HG03095 (cell line): ENCODE measurements around the gene LCE3B.
"Not testable (repeated sequence)": the region's sequence is repeated elsewhere in the genome, so short reads cannot be mapped to it uniquely, and the experiment has no call there.

Experiments
- ATAC-seq: cut with Tn5 transposase; IDR thresholded peaks from one replicate; pipeline ENCODE4 v1.9.1; 2021; ENCODE audit warnings: moderate library complexity; ENCODE audit not compliant: unreplicated experiment

Gene LCE3B

DNA sequence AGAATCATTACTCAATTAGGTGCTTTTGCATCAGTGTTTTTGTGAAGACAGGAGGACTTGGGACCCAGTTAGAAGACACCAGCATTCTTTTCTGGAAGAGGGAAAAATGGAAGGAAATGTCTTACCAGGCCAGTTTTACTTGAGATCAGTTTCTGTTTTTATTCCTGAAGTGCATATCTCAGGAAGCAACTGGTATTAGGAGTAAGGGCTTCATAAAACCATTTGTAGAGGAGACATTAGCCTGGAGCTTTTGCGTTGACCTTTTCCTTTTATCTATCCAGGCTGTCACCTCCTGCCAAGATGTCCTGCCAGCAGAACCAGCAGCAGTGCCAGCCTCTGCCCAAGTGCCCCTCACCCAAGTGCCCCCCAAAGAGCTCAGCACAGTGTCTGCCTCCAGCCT, at the start of gene LCE3B:
Gene LCE3B (plus strand): TSS at position 301 of the 400 bp plus-strand sequence. CDS start 0 bp downstream, at position 301.
- ATAC-seq: no peak

- ATAC-seq: no peak
These were observed 48.5 kb upstream of the LCE3B start for GRCh38 chr1:152565115-152565514.

- ATAC-seq: no peak
These were observed 47.9 kb upstream of the LCE3B start for GRCh38 chr1:152565535-152566215.

- no peak for ATAC-seq
These were observed 46.9 kb upstream of the LCE3B start, which contains the start of gene LCE3E for GRCh38 chr1:152566681-152567080. Gene LCE3E, minus strand, starts transcription at chr1:152566780. Its CDS starts 572 bp downstream, at chr1:152566208.

DNA sequence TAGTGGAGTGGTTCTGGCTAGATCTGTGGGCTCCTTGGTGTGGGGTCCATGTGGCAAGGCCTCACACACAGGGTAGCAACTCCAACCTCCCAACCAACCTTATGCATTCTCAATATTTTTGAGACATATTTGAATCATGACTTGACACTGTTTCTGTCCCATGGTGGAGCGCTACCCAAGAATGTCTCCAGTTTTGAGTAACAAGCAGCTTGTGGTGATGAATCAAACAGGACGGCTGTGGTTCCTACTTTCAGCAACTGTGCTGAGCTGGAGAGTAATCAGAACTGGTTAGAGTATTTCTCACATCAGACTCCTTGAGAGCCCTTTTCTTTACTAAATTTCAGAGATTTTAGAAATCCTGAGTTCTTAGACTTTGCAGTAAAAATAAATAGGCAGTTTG, 36.4 kb upstream of the LCE3B start:
- peak; percentile 50 for ATAC-seq

- ATAC-seq: not testable (repeated sequence)
These were observed 34.1 kb upstream of the LCE3B start for GRCh38 chr1:152579526-152579925.

GRCh38 chr1:152580433-152580832, 33.2 kb upstream of the LCE3B start, which contains the start of gene LCE3D:
Gene LCE3D, minus strand, starts transcription at chr1:152580516. Its CDS starts 580 bp downstream, at chr1:152579936.
- ATAC-seq: no peak

GRCh38 chr1:152582647-152583046, 31.0 kb upstream of the LCE3B start:
- no peak for ATAC-seq

DNA sequence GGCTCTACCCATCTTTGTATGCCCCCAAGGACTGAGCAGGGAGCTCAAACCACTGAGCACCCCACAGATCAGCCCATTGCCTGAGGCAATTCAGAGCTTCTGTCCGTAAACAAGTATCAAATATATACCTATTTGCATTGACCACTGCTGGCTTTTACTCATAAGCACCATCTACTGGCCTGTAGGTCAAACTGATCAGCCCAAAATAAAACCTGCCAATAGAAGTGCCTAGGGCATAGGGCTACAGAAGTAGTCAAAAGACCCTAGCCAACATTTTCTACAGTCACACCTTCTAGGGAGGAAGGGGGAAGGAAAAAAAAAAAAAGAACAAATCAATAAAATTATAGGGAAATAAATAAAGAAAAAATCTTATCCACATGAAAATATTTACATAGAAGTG, 28.0 kb upstream of the LCE3B start:
- ATAC-seq: no peak

DNA sequence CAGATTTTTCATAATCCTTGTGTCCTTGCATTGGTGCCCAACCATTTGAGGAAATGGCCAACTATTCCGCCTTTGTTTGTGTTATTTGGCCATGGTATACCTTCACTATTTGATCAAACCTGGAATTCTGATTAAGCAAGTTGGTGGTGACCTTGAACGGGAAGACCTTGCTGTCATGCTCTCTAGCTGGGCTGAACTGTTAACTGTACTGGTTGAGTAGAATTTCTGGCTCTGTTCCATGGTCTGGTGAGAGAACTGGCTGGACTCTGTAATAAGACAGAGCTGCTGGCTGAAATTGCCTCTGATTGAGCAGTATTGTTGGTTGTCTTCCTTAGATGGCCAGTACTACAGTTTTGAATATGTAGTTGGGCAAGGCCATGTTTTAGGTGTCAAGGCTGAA, 16.6 kb upstream of the LCE3B start:
- no peak for ATAC-seq

DNA sequence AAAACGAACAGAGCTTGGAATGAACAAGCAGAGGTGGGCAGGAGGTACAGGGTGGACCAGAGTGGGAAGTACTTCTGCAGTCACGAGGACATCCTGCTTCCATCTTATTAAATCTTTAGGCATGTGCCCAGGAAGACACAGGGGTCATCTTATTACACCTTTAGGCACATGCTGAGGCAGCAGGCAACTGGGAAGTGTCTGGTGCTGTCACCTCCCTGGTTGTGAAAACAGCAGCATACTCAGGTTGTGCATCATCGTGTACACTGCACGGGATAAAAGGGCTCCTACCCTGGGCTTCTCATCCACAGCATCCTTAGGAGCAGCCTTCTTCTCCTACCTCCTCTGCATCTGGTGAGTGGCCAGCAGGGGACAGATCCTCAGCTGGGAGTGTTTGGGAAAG, 13.7 kb upstream of the LCE3B start, which contains the start of gene LCE3C:
Gene LCE3C (plus strand): TSS at position 301 of the 400 bp plus-strand sequence. CDS start 498 bp downstream, outside the sequence.
- ATAC-seq: no peak

DNA sequence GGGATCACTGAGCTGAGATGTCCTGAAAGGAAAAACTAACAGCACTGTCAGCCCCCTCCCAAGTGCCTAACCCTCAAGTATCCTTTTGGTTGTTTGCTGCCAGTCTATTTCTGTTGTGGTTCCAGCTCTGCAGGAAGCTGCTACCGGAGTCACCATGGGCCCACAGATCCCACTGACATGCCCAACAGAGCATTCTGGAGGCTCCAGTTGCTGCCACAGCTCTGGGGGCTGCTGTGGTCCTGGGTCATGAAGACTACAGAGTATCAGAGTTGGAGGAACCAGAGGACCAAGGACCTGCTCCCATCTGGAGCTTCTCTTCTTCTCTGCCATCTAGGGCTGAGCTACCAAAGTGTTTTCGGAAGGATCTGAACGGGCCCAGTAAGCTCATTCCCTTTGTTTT, 8.4 kb downstream of the LCE3B start:
- no peak for ATAC-seq

DNA sequence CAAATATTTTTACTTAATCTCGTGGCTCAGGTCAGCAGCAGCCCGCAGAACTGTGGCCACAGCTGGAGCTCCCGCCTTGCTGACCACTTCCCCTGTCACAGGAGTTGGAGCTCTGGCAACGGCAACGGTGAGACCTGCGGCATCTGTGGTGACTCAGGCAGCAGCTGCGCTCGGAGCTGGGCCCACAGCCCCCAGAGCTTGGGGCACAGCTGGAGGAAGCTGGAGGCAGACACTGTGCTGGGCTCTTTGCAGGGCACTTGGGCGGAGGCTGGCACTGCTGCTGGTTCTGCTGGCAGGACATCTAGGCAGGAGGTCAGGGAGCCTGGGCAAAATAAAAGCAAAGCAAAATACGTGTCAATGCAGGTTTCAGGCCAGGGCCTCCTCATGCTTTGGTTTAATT, 9.2 kb downstream of the LCE3B start, which contains the start of gene LCE3A:
Gene LCE3A (minus strand): TSS at position 301 of the 400 bp plus-strand sequence. CDS start 0 bp downstream, at position 301.
- no peak for ATAC-seq

- ATAC-seq: no peak
These were observed 9.7 kb downstream of the LCE3B start for GRCh38 chr1:152623203-152623844.

GRCh38 chr1:152626744-152627143, 13.1 kb downstream of the LCE3B start:
- ATAC-seq: no peak

DNA sequence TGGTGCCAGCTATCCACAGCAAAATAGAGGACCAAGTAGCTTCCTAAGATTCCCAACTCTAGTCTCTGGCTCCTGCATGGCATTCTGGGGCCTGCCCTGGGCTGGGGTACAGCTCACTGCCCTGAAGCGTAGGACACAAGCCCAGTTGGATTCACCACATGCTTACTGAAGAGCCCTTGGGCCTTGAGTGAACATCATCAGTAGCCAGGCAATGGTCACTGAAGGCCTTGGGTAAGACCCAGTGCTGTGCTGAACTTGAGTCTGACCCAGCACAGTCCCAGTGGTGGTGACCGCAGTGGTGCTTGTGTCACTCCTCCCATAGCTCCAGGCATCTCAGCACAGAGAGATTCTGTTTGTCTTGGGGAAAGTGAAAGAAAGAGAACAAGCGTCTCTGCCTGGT, 17.0 kb downstream of the LCE3B start:
- no peak for ATAC-seq

DNA sequence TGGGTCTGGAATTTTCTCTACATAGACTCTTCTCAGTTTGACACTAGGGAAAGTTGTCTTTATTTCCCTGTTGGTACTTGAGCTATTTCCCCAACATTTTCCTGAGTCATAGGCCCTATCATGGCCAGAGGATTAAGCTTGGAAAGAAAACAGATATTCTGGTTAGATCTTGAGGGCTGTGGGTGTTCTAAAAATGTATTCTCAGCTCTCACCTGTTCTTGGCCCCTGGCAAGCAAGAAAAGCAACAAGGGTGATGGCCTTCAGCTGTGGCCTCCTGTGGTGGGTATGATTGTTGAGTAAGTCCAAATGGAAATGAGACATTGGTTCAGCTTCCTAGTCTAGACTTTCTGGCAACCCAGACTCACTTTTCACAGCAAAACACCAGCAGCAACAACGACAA, 26.7 kb downstream of the LCE3B start:
- ATAC-seq: no peak

GRCh38 chr1:152643945-152644344, 30.3 kb downstream of the LCE3B start:
- no peak for ATAC-seq

DNA sequence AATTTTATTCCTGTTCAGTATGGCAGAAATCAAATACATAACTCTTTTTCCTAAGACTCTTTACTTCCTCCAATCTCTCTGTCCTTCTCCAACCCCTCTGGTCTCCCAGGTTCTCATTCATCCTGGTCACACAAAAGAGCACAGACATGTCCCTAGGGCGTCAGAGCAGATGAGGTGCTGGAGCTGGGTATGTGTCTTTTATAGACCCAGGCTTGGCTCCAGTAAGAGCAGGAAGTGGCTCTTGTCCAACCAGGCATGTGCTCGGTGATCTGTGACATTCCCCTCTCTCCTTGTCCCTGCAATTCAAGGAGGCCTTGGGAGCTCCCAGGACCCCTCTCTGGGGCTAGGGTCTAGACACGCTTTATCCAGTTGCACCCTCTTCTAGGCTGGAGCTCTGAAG, 31.5 kb downstream of the LCE3B start:
- no peak for ATAC-seq

GRCh38 chr1:152646656-152647055, 33.0 kb downstream of the LCE3B start:
- no peak for ATAC-seq

DNA sequence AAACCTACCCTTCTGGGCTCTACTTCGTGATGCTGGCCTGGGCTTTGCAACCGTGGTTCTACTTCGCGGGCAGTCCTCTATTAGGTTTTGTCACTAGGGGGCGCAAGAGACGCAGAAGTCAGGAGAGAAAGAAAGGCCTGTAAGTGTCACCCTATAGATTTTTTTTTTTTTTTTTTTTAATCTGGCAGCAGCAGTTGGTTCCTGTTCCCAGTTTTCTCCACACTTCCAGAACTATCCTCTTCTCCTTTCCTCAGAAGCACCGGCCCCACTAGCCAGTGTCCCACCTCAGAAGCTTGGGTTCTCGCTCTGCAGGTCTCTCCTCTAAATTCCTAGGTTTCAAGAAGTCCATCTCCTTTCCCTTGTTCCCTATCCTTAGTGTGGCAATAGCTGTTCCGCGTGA, 40.5 kb downstream of the LCE3B start:
- no peak for ATAC-seq

- ATAC-seq: no peak
These were observed 42.8 kb downstream of the LCE3B start for GRCh38 chr1:152656459-152656858.
